IPS-18a (cell line): Measurements from ENCODE around the gene CD99.
"Not testable (repeated sequence)": the region's sequence is repeated elsewhere in the genome, so short reads cannot be mapped to it uniquely, and the experiment has no call there.

Experiments
- H3K27ac ChIP-seq: one replicate; pipeline ENCODE4 v1.5.1; 2013; ENCODE audit warnings: low read length
- H3K27me3 ChIP-seq: one replicate; pipeline ENCODE4 v1.6.1; 2013; ENCODE audit warnings: mild to moderate bottlenecking, low read length; ENCODE audit not compliant: control insufficient read depth, insufficient read depth
- H3K36me3 ChIP-seq: one replicate; pipeline ENCODE4 v1.6.1; 2013; ENCODE audit warnings: low read depth, low read length; ENCODE audit not compliant: control insufficient read depth
- H3K4me1 ChIP-seq: one replicate; pipeline ENCODE4 v1.6.1; 2013; ENCODE audit warnings: low read depth, low read length; ENCODE audit not compliant: control insufficient read depth
- H3K4me3 ChIP-seq: one replicate; pipeline ENCODE4 v1.5.1; 2013; ENCODE audit warnings: low read length
- H3K9ac ChIP-seq: one replicate; pipeline ENCODE4 v1.6.1; 2013; ENCODE audit warnings: mild to moderate bottlenecking, low read length, moderate library complexity
- H3K9me3 ChIP-seq: one replicate; pipeline ENCODE4 v1.6.1; 2013; ENCODE audit warnings: low read depth, low read length; ENCODE audit not compliant: control insufficient read depth

The CD99 gene

DNA sequence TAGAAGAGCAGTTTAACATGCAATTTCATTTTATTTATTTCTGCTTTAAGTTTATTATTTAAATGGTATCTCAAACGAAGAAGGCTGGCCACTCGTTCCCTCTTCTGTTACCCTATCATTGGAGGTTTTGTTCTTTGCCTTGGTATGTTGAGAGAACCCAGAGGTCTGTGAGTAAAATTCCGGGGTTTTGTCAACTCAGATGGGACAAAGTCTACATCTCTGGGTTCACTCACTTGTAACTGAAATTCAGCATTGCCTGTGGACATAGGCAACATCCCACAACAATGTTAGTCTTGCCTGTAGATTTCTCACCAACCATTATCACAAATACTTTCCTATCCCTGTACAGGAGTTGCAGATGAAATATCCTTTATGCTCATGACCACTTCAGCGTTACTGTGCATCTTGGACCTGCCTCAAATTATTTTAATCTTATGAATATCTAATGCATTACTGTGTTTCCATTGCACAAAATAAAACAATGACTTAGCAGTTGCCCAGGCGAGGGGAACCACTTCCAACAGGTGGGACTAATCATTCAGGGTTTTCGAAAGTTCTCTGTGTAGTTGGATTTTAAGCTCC lies 33.5 kb upstream of the CD99 start:
- Histone ChIP-seq H3K36me3 (no peaks in the 10 kb centered on the region), H3K9ac (no peak overlapping the region), H3K27ac (no peak overlapping the region), H3K27me3 (no peaks in the 10 kb centered on the region), H3K4me1 (no peaks in the 10 kb centered on the region), H3K4me3 (no peak overlapping the region), H3K9me3 (no peaks in the 10 kb centered on the region)

DNA sequence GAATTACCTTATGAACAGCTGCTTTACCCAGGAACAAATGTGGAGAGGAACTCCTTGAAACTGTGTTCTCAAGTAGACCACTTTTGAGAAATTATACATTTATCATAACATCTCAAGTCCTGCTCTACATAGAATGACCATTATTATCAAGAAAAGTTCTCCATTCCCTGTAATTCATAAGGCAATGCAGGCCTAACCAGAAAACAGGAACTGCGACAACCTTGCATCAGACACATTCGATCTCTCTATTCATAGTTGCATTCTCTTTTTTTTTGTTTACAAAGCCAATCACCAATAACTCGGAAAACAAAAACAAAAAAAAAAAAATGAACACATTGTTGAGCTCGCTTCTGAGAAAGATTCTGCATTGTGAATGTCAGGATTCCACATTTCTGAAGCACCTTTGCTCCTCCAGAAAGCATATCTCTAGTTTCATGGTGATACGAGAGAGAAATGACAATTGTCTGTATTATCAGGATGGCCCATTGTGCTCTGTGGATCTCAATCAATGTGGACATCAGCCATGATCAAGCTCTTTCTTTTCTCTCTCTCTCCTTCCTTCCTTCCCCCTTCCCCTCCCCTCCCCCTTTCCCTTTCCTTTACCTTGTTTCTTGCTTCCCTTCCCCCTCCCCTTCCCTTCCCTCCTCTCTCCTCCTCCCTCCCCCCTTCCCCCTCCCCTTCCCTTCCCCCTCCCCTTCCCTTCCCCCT lies 32.4 kb upstream of the CD99 start:
- no peaks in the 10 kb centered on the region for H3K9me3 ChIP-seq
- no peak overlapping the region for H3K9ac ChIP-seq
- H3K4me1 ChIP-seq: no peaks in the 10 kb centered on the region
- H3K4me3 ChIP-seq: no peak overlapping the region
- no peak overlapping the region for H3K27ac ChIP-seq
- no peaks in the 10 kb centered on the region for H3K36me3 ChIP-seq
- no peaks in the 10 kb centered on the region for H3K27me3 ChIP-seq

DNA sequence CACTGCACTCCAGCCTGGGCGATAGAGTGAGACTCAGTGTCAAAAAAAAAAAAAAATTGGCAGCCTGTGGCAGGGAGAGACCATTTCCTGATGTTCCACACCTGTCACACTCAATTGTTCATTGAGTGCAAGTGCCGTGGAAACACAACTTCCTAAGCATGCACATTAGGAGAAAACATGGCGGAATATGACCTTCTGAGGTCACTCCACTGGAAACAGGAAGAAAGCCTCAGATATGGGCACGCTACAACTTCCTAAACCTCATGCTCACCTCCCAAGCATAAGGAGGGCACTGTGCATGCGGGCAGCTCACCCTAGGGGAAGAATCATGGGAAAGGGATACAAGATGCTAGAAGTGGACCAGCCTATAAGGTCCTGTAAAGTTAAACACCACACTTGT lies 28.5 kb upstream of the CD99 start:
- no peaks in the 10 kb centered on the region for H3K27me3 ChIP-seq
- no peak overlapping the region for H3K9ac ChIP-seq
- no peak overlapping the region for H3K4me3 ChIP-seq
- no peak overlapping the region for H3K27ac ChIP-seq
- H3K36me3 ChIP-seq: no peaks in the 10 kb centered on the region
- H3K4me1 ChIP-seq: no peaks in the 10 kb centered on the region
- H3K9me3 ChIP-seq: no peaks in the 10 kb centered on the region

DNA sequence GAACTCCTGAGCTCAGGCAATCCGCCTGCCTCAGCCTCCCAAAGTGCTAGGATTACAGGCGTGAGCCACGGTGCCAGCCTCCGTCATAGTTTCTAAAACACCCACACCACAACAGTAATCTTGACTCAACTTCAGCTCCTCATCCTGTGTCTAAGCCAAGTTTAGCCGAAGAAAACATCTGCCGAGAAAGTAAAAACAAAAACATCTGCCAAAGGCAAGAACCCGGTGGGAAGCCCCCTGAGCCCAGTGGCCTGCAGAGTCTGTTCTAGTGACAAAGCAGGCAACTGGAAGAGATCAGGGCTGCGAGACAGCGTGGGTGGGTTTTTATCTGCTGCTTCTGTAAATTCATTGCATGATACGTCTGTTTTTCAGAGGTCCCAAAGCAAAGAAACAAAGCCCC lies 26.6 kb upstream of the CD99 start:
- no peaks in the 10 kb centered on the region for H3K36me3 ChIP-seq
- H3K4me3 ChIP-seq: no peak overlapping the region
- no peaks in the 10 kb centered on the region for H3K4me1 ChIP-seq
- no peaks in the 10 kb centered on the region for H3K27me3 ChIP-seq
- no peak overlapping the region for H3K9ac ChIP-seq
- no peaks in the 10 kb centered on the region for H3K9me3 ChIP-seq
- no peak overlapping the region for H3K27ac ChIP-seq

DNA sequence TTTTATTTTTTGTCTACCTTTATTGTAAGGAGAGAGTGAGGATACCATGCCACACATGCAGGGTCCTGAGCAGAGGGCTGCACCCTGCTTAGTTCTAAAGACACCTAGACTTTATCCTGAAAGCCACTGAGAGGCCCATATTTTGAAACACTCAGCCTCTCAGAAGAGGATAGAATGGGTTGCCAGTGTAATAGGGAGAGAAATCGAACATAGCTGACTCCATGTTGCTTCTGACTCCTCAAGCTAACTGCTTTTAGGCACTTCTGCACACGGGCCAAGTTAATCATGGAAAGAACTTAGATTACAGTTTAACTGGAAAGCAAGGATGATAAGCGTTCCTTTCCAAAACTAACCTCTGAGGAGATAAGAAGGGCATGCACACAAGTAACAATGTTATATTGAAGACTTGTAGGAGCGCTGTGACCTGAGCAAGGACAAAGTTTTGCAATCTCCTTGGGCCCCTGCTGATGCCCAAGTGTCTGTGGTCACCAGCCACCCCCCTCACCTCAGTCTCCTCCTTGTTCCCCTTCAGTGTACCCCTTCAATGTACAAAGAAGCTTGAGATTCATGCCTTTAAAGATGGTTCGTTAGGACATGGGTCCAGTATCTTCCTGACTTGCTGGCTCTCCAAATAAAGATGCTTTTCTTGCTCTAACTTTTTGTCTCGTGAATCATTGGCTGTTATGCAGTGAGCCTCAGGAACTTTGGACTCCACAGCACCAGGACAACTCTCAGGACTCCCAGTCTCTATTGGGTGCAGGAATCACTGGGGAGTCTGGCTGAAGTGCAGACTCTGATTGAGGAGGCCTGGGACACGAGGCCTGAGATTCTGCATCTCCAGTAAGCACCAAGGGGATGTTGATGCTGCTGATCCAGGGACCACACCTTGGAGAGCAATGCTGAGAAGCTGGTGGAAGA lies 25.4 kb upstream of the CD99 start:
- Histone ChIP-seq H3K27ac (no peak overlapping the region), H3K27me3 (no peaks in the 10 kb centered on the region)

DNA sequence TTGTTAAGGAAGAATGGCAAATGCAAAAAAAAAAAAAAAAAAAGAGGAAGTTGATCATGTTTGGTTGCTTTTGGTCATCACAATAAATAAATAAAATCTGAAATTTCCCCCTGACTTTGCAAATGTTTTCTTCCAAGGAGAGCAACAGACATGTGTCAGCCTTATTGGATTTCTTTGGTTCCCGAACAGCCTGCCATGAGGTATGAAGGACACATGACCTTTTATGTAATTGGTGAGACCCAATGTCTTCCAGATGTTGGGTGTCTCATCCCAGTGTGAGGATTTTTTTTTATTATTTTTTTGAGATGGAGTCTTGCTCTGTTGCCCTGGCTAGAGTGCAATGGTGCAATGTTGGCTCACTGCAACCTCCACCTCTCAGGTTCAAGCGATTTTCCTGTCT lies 24.6 kb upstream of the CD99 start:
- H3K9ac ChIP-seq: no peak overlapping the region
- no peak overlapping the region for H3K4me3 ChIP-seq
- H3K27ac ChIP-seq: no peak overlapping the region
- H3K27me3 ChIP-seq: no peaks in the 10 kb centered on the region
- no peaks in the 10 kb centered on the region for H3K9me3 ChIP-seq
- H3K4me1 ChIP-seq: no peaks in the 10 kb centered on the region
- H3K36me3 ChIP-seq: no peaks in the 10 kb centered on the region

More for the DNA sequence above, 25.4 kb upstream of the CD99 start:
- Histone ChIP-seq H3K4me3 (no peak overlapping the region), H3K4me1 (no peaks in the 10 kb centered on the region), H3K9me3 (no peaks in the 10 kb centered on the region), H3K9ac (no peak overlapping the region), H3K36me3 (no peaks in the 10 kb centered on the region)

DNA sequence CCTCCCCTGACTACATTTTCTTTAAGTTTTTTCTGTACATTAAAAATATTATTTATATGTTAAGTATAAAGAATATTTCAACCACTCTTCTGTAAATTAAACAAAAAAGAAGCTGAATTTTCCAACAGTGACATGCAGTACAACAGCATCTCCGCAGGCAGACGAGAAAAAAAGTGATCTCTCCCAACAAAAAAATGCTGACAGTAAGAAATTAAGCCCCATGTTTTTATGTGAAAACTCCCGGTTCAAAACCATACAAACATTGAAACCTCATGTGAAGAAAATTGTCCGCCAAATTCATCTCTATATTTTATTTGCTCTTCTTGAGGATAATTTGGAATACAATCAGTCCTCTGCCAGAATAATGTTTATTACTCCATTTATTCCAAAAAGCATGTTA lies 20.1 kb upstream of the CD99 start:
- no peaks in the 10 kb centered on the region for H3K36me3 ChIP-seq
- no peaks in the 10 kb centered on the region for H3K4me1 ChIP-seq
- no peaks in the 10 kb centered on the region for H3K27me3 ChIP-seq
- H3K9ac ChIP-seq: no peak overlapping the region
- no peaks in the 10 kb centered on the region for H3K9me3 ChIP-seq
- no peak overlapping the region for H3K27ac ChIP-seq
- no peak overlapping the region for H3K4me3 ChIP-seq

DNA sequence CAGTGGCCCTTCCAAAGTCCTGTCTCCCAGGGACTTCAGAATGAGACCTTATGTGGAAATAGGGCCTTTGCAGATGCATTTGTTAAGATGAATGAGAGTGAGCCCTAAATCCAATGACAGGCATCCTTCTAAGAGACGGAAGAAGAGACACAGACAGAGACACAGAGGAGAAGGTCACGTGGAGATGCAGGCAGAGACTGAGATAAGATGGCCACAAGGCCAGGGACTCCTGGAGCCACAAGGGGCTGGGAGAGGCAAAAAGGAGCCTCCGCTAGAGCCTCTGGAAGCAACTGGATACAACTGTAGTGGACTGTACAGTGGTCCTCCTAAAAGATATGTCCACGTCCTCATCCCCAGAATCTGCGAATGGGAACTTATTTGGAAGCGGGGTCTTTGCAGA lies 19.0 kb upstream of the CD99 start:
- H3K36me3 ChIP-seq: no peaks in the 10 kb centered on the region
- H3K9me3 ChIP-seq: no peaks in the 10 kb centered on the region
- H3K27ac ChIP-seq: no peak overlapping the region
- H3K27me3 ChIP-seq: no peaks in the 10 kb centered on the region
- no peak overlapping the region for H3K4me3 ChIP-seq
- no peaks in the 10 kb centered on the region for H3K4me1 ChIP-seq
- H3K9ac ChIP-seq: no peak overlapping the region

DNA sequence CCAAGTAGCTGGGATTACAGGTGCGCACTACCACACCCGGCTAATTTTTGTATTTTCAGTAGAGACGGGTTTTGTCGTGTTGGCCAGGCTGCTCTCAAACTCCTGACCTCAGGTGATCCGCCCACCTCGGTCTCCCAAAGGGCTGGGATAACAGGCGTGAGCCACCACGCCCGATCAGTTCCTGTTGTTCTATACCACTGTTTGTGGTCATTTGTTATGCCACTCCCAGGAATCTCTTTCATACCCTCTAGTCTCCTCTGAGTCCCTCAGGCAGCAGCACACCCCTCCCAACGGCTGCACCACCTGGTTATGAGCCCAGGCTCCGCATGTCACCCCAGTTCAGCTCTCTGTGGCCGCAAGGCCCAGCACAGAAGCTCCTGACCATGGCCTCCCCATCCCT lies 17.5 kb upstream of the CD99 start:
- H3K36me3 ChIP-seq: no peaks in the 10 kb centered on the region
- no peaks in the 10 kb centered on the region for H3K9me3 ChIP-seq
- no peaks in the 10 kb centered on the region for H3K27me3 ChIP-seq

DNA sequence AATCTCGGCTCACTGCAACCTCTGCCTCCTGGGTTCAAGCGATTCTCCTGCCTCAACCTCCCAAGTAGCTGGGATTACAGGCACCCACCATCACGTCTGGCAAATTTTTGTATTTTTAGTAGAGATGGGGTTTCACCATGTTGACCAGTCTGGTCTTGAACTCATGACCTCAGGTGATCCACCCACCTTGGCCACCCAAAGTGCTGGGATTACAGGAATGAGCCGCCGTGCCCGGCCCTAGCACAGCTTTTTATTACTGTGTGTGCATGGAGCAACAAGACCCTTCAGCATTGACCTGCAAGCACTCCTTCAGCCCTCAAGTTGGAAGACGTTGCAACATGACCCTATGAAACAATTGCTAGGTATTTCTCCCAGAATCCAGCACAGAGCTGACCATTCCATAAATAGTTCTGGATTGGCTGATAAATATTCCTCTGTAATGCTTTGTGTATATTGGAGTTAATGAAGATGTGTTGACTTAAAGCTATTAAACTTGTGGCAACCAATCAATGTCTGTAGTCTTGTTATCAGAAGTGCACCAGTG lies 15.4 kb upstream of the CD99 start:
- H3K27me3 ChIP-seq, H3K9me3 ChIP-seq, H3K4me3 ChIP-seq, H3K4me1 ChIP-seq, H3K36me3 ChIP-seq, H3K9ac ChIP-seq, H3K27ac ChIP-seq: not testable (repeated sequence)

More for the DNA sequence above, 17.5 kb upstream of the CD99 start:
- Histone ChIP-seq H3K4me3 (no peak overlapping the region), H3K9ac (no peak overlapping the region), H3K4me1 (no peaks in the 10 kb centered on the region), H3K27ac (no peak overlapping the region)

DNA sequence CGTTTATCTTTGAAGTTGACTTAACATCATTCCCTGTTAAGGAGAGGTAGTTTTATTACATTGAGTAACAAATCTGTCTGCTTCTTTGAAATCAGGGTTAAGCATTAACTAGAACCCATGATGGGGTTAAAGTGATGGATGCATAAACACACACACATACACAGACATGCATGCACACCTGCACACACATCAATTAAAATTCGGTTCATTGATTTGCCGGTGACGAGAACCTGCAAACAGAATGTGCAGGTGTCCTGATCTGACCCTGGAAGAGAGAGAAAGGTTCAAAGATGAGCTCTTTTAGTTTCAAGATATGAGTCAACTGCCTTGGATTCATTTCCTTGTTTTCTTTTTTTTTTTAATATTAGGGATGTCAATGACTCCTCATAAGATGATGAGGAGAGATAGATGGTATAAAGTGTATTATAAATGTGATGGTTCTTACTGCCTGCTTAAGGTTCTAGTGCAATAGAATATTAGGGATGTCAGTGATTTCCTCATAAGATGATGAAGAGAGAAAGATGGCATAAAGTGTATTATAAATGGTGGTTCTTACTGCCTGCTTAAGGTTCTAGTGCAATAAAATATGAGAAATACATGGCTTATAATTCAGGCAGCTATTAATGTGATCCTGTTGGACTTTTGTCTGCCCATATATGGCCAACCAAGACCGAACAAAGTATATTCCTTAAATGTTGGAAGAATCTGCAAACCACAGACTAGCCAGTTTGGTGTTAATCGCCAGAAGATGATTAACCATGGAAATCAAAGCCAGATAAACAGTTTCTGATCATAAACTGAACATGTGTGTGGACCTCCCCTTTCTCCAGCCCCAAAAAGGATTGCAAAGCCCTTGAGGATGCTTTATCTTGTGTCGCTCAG lies 14.1 kb upstream of the CD99 start:
- Histone ChIP-seq H3K4me1 (no peaks in the 10 kb centered on the region), H3K27ac (no peak overlapping the region)

More for the DNA sequence above, 14.1 kb upstream of the CD99 start:
- Histone ChIP-seq H3K36me3 (no peaks in the 10 kb centered on the region), H3K9ac (no peak overlapping the region), H3K9me3 (no peaks in the 10 kb centered on the region), H3K4me3 (no peak overlapping the region), H3K27me3 (no peaks in the 10 kb centered on the region)
